GM21526 (cell line): Measurements from ENCODE around the gene BPIFB1.

ENCODE experiments used
- ATAC-seq: cut with Tn5 transposase; IDR thresholded peaks from one replicate; pipeline ENCODE4 v1.9.1; 2021; ENCODE audit warnings: moderate library complexity; ENCODE audit not compliant: unreplicated experiment, low FRiP score

BPIFB1 gene

GRCh38 chr20:33272155-33272873 is 10.7 kb upstream of the BPIFB1 start:
- no peak for ATAC-seq

- no peak for ATAC-seq
Measured at GRCh38 chr20:33273117-33273851, 9.7 kb upstream of the BPIFB1 start.

- ATAC-seq: no peak
Measured at GRCh38 chr20:33275215-33275614, 7.8 kb upstream of the BPIFB1 start.

- no peak for ATAC-seq
Measured at GRCh38 chr20:33275871-33276270, 7.1 kb upstream of the BPIFB1 start.

GRCh38 chr20:33276303-33277113 is 6.5 kb upstream of the BPIFB1 start:
- ATAC-seq: no peak

GRCh38 chr20:33277471-33278441 is 5.3 kb upstream of the BPIFB1 start:
- no peak for ATAC-seq

- ATAC-seq: no peak
Measured at GRCh38 chr20:33278700-33279099, 4.3 kb upstream of the BPIFB1 start.

- ATAC-seq: no peak
Measured at GRCh38 chr20:33279261-33279910, 3.6 kb upstream of the BPIFB1 start.

GRCh38 chr20:33280000-33280680 is 2.9 kb upstream of the BPIFB1 start:
- no peak for ATAC-seq

- ATAC-seq: no peak
Measured at GRCh38 chr20:33280775-33281174, 2.2 kb upstream of the BPIFB1 start.

GRCh38 chr20:33281550-33282146 is 1.4 kb upstream of the BPIFB1 start:
- no peak for ATAC-seq

GRCh38 chr20:33282196-33282934 is 649 bp upstream of the BPIFB1 start:
- no peak for ATAC-seq

- no peak for ATAC-seq
Measured at GRCh38 chr20:33284284-33284683, 1.3 kb downstream of the BPIFB1 start.

- no peak for ATAC-seq
Measured at GRCh38 chr20:33284937-33285336, 1.9 kb downstream of the BPIFB1 start.

- no peak for ATAC-seq
Measured at GRCh38 chr20:33285861-33286495, 3.0 kb downstream of the BPIFB1 start.

- ATAC-seq: no peak
Measured at GRCh38 chr20:33287884-33288283, 4.9 kb downstream of the BPIFB1 start.

GRCh38 chr20:33290852-33291251 is 7.8 kb downstream of the BPIFB1 start:
- no peak for ATAC-seq

GRCh38 chr20:33291416-33291815 is 8.4 kb downstream of the BPIFB1 start:
- ATAC-seq: no peak
